Activated CD4-positive, alpha-beta T cell treated with anti-CD3 and anti-CD28 coated beads, Interleukin-2, amount 50 U/mL, for 24 hours (primary cell): ENCODE results near the gene SELENOW.
"Not testable (repeated sequence)": the region's sequence is repeated elsewhere in the genome, so short reads cannot be mapped to it uniquely, and the experiment has no call there.

ENCODE experiments used
- DNase-seq, 2 donors: peaks; one replicate each; pipeline ENCODE4 v3.0.0-alpha.2; 2020; ENCODE audit warnings: low read depth in 1 of 2, low spot score in 1 of 2

SELENOW gene

DNA sequence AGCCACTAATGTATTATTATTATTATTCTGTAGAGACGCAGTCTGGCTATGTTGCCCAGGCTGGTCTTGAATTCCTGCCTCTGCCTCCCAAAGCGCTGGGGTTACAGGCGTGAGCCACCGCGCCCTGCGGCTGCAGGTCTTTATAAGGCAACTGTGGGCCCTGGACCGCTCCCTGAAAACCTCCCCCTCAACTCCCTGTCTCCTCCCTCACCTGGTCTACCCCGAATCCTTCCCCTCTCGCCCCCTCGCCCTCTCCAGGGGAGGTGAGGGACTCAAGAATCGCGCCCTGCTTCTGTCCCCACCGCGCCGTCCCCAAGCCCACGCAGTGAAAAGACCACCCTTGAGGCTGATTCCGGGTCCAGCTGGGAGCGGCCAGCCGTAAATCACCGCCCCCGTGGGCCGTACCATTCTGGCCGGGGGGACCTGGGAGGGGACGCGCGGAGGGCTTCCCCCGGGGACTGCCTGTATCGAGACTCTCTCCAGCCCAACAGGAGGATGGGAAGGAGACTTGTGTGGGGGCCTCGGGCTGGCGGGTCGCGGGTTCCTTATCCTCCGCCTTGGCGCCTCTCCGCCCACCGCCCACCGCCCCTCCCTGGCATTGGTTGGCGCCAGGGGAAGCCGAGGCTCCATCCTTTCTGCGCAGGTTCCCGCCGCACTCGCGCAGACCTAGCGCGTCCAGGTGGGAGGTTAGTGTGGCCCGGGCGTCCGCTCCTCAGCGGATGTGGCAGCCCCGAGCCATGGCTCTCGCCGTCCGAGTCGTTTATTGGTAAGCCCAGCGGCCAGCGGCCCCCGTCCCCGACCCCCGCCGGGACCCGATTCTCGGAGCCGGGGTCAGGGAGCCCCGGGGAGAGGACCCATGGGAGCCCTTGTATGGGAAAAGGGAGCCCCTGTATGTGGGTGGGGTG is at the start of gene SELENOW:
SELENOW (plus strand) TSS at position 655 of the 905 bp plus-strand sequence; CDS start at position 738, 83 bp downstream.
- DNase-seq = peak; percentile 67 to 72

DNA sequence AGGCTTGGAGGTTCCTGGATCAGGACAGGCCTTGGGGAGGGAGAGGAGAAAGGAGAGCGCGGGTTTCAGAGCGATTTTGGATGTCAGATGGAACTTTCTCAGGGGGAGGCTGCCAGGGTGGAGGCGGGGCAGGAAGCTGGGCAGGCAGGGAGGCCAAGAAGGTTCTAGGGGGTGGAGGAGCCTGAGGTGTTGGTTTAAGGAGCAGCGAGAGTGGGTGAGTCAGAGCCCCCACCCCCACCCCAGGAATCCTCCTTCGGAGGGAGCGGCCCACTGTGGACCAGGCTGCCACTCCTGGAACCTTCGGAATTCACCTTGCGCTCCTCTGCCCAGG is 49.1 kb upstream of the SELENOW start:
- DNase-seq = no peak

DNA sequence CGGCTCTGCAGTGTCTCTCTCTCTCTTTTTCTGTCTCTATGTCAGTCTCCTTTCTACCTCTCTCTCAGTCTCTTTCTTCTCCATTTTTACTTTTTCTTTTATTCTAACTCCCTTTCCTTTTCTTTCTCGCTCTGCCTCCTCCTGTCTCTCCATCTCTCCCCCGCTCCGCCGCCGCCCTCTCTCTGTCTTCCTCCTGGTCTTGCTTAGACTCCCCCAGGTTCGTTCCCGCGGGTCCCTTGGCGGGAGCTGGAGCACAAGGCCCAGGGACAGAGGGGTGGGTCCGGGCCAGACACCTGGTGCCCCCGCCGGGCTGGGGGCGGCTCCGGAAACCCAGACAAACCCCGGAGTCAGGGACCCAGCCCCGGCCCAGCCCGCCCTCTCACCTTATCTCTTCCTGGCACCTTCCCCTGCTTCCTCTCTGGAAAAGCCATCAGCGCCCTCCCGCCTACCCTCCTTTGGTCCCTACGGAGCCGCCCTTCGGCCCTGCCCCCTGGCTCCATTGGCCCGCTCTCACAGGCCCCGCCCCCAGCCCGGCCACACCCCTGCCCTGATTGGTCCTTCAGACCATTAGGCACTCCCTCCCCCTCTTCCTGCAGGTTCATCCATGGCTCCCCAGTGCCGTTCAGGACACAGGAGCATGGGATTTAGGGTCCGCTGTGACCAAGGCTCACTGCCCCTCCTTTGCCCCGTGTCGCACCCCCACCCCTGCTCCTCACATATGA is 48.5 kb upstream of the SELENOW start:
- peak in 1 of 2 donors; percentile 35 for DNase-seq

DNA sequence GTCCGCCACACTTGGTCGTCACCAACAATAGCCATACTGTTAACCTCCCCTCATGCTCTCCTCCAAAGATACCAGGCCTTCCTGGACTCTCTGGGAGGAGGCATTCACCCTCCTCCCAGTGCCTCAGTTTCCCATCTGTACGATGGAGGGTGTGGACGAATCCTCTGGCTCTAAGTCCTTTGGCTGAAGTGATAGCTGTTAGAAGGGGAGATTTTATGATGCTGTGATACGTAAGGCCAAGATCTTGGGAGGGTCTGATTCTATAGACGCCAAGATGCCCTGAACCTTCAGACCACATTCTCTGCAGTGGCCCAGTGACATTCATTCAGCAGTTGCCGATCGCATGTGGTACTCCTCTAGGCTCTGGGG is 48.0 kb upstream of the SELENOW start:
- DNase-seq = no peak

DNA sequence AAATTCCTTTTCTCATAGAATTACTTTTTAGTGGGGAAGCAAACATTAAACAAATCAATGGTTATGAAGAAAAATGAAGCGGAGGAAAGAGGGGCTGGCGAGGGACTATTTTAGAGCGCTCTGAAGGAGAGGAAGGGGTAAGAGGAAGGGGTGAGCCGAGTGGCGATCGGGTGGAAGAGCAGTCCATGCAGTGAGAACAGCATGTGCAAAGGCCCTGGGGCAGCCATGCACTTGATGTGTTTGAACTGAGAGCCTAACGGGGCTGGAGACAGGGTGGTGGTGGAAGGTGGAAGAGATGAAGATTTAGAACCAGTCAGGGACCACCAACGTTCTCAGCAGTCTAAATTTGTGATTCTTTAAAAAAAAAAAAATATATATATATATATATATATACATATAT is 47.6 kb upstream of the SELENOW start:
- no peak for DNase-seq

DNA sequence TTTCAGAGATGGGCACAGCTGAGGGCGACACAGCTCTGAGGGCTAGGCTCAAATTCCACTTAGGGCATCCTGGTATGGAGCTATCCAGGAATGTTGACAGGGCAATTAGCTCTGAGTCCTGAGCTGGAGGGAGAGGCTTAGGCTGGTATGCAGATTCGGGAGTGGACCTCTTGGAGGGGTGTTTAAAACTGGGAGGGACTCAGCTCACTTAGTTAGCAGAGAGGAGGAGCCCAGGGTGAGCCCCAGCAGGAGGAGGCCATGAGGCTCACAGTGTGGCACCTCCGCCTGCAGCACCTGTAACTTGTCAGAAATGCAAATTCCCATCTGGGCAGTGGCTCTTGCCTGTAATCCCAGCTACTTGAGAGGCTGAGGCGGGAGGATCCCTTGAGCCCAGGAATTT is 43.4 kb upstream of the SELENOW start:
- DNase-seq = no peak

DNA sequence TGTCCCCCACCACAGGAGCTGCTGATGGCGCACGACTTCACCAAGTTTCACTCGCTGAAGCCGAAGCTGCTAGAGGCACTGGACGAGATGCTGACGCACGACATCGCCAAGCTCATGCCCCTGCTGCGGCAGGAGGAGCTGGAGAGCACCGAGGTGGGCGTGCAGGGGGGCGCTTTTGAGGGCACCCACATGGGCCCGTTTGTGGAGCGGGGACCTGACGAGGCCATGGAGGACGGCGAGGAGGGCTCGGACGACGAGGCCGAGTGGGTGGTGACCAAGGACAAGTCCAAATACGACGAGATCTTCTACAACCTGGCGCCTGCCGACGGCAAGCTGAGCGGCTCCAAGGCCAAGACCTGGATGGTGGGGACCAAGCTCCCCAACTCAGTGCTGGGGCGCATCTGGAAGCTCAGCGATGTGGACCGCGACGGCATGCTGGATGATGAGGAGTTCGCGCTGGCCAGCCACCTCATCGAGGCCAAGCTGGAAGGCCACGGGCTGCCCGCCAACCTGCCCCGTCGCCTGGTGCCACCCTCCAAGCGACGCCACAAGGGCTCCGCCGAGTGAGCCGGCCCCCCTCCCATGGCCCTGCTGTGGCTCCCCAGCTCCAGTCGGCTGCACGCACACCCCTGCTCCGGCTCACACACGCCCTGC is 37.5 kb upstream of the SELENOW start:
- no peak for DNase-seq

DNA sequence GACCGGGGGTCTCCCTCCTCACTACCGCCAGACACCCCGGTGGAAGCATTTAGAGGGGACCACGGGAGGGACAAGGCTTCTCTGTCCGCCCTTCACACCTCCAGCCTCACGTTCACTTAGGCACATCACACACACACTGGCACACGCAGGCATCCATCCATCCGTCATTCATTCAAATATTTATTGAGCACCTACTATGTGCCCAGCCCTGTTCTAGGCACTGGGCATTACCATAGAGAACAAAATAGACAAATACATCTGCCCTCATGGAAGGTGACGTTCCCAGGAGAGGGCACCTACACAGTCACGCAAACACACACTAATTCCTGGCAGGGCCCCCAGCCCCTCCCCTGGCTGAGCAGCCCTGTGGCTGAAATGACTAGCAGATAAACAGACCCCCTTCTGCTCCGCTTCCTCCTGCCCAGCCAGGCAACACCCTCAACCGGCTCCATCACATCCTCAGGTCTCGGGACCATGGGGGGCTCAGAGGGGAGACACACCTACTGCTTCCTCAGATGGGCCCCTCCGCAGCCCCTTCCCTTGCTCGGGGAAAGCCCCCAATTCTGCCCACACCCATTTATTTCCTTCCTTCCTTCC is 36.9 kb upstream of the SELENOW start:
- DNase-seq = no peak

DNA sequence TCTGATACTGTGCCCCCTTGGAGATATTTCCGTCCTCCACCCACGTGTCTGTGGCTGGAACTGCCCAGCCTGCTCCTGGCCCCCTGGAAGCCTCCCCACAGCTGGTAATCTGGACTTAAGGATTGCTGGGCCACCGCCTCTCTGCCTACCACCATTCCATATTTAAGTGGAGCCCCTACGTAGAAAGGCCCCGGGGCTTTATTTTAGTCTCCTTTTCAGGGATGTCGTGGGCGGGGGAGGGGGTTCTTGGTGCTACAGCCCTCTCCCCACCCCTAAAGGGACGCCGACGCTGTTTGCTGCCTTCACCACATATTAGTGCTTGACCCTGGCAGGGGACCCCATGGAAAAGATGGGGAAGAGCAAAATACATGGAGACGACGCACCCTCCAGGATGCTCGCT is 35.9 kb upstream of the SELENOW start:
- DNase-seq = no peak

DNA sequence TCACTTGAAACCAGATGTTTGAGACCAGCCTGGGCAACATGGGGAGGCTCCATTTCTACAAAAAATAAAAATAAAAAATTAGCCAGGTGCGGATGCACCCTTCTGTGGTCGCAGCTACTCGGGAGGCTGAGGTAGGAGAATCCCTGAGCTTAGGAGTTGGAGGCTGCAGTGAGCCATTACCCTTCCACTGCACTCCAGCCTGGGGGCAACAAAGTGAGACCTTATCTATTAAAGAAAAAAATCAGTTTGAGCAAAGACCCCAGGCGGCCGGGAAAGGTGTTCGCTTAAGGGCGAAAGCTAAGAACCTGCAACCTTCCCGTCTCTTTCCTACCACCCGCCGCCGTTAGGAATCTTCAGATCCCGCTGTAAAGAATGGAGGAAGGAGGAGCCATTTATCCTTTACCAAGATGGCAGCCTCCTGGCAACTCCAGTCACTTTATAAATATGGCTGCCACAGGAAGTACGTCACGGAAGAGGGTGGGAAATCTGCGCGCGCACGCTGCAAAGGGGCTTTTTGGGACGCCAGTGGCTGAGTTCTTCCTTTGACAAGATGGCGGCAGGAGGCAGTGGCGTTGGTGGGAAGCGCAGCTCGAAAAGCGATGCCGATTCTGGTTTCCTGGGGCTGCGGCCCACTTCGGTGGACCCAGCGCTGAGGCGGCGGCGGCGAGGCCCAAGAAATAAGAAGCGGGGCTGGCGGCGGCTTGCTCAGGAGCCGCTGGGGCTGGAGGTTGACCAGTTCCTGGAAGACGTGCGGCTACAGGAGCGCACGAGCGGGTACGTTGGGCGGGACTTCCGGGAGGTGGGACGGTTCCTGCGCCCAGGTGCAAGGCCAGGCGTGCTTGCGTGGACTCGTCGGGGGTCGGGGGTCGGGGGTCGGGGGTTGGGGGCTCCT is 33.2 kb upstream of the SELENOW start, which contains the start of gene NOP53:
NOP53 (plus strand) TSS at position 537 of the 892 bp plus-strand sequence; CDS start at position 551, 14 bp downstream.
- DNase-seq = peak; percentile 97 to 98

DNA sequence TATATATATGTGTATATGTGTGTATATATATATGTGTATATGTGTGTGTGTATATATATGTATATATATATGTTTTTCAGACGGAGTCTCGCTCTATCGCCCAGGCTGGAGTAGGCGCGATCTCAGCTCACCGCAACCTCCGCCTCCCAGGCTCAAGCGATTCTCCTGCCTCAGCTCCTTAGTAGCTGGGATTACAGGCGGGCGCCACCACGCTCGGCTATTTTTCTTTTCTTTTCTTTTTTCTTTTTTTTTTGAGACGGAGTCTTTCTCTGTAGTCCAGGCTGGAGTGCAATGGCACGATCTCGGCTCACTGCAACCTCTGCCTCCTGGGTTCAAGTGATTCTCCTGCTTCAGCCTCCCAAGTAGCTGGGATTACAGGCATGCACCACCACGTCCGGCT is 32.4 kb upstream of the SELENOW start:
- not testable (repeated sequence) for DNase-seq

DNA sequence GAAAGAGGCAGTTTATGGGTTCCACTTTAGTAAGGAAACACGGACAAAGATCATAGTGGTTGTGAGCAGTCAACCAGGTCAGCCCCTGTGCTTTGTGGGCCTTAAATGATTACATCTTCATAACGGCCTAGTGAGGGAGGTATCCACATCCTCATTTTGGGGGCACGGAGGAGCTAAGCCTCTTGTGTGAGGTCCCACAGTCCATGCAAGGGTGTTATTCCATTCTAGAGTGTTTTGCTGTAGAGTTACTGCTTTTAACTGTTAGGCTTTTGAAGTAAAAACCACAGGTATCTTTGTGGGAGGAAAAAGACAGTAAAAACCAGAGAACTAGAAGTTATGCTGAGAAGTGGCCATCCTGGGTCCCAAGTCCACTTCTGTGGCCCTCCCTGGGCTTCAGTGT is 29.2 kb upstream of the SELENOW start:
- DNase-seq = no peak

DNA sequence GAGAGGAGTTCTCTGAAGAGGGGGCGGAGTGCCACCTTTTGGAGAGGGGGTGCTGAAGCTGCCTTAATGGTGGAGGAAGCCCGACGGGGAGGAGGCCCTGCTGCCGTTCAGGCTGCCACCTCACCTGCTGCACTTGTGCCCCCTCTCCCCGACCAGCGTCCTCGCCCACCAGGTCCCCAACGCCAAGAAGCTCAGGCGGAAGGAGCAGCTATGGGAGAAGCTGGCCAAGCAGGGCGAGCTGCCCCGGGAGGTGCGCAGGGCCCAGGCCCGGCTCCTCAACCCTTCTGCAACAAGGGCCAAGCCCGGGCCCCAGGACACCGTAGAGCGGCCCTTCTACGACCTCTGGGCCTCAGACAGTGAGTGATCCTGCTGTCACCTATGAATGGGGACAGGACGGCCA is 27.8 kb upstream of the SELENOW start:
- DNase-seq = no peak

DNA sequence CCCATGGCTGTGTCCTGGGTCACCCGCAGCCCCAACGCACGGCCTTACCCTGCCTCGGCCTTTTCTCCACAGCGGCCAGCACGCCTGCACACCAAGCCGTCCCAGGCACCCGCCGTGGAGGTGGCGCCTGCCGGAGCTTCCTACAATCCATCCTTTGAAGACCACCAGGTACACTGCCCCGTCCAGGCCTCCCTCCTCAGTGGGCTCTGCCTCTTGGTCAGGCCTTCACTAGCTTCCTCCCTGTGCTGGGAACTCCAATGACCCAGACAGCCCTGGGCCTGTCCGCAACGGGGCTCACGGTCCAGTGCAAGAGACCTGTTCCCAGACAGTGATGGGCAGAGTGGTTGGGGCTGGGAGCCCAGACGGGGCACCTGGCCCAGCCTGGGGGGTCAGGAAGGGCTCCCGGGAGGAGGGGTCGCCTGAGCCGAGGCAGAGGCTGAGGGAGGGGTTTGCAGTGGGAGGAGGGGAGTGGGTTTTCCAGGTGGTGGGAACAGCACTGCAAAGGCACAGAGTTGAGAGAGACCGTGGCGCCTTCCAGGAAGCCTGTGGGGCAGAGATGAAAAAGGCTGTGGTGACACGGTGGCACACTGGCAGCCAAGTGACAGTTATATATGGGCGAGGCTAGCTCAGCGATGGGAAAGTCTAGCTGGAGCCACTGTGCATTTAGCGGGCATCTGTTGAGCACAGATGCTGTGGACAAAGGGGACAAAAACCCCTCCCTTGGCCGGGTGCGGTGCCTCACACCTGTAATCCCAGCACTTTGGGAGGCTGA is 25.9 kb upstream of the SELENOW start:
- DNase-seq = no peak

DNA sequence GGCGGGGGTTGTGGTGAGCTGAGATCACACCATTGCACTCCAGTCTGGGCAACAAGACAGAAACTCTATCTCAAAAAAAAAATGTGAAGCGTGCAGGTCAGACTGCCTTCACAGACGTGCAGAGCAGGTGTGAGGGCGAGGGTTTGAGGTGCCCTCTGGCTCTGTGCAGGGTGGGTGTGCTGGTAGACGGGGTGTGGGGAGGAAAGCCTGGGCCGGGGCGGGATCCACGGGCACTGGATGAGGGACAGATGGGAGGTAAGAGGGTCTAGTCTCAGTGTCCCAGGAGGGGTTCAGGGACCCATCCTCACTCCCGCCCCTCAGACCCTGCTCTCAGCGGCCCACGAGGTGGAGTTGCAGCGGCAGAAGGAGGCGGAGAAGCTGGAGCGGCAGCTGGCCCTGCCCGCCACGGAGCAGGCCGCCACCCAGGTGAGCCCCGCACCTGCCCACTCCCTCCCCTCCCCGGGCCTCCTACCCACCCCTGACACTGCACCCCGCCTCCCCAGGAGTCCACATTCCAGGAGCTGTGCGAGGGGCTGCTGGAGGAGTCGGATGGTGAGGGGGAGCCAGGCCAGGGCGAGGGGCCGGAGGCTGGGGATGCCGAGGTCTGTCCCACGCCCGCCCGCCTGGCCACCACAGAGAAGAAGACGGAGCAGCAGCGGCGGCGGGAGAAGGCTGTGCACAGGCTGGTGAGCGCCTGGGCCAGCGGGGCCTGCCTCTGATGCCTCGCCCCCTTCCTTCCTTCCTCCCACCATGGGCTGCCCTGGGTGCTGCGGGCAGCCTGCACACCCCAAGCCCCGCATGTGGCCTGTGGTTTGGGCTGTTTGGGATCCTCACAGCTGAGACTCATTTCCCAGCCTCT is 24.1 kb upstream of the SELENOW start:
- DNase-seq = no peak

DNA sequence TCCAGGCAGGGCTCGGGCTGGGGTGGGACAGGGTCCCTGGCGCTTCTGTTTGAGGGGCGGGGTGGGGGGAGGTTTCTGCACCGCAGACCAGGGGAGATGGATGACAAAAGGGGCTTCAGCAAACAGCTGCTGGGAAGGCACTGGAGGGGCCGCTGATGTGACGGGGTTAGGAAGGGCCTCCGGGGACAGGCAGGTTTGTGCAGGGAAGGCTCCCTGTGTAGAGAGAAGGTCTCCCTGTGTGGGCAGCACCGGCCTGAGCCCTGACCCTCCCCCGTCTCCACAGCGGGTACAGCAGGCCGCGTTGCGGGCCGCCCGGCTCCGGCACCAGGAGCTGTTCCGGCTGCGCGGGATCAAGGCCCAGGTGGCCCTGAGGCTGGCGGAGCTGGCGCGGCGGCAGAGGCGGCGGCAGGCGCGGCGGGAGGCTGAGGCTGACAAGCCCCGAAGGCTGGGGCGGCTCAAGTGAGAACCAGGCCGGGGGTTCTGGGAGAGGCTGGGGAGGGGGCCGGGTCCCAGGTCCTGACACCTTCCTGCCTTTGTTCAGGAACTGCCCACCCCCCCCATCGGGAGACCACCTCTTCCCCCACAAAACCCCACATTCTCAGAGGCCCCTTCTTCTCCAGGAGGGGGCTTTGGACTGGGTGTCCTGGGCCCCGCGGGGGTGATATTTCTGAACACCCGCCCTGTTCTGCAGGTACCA is 23.3 kb upstream of the SELENOW start:
- DNase-seq = no peak

DNA sequence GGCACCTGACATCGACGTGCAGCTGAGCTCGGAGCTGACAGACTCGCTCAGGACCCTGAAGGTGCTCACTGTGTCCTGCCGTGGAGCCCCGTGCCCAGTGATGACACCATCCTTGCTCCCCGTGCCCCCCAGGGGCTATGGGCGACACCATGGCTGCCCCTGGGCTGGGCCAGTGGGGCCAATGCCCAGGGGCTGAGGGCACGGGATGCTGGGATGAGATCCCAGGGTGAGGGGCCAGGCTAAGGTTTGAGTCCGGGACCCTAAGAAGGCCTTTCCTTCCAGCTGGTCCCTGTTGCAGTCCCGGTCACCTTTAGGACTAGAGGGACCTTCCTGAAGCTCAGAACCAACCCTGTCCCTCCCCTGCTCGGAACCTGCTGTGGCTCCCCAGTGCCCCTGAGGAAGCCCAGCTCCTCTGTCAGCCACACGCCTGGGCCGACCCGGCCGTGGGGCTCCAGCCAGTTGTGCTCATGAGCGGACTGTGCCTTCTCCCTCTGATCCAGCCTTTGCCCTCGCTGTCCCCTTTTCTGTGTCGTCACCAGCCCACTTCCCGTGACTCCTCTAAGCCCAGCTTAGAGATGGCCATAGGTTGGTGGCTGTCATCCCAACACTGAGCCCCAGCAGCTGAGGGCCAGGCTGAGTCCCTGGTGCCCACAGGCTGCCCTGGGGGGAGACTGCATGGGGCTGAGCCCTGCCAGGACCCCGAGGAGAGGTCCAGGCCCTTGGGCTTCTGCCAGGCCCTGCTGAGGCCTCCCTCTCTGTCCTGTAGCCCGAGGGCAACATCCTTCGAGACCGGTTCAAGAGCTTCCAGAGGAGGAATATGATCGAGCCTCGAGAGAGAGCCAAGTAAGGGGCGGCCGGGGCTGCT is 22.5 kb upstream of the SELENOW start:
- DNase-seq = no peak
